ENCODE measurements around the gene BCAS4. TPM values are rescaled to one million over a fixed set of nuclear protein-coding genes. Genes with fewer than 3 reads are reported as not detected.
"Not testable (repeated sequence)": the region's sequence is repeated elsewhere in the genome, so short reads cannot be mapped to it uniquely, and the experiment has no call there.

The BCAS4 gene
- total RNA-seq, 1 donor from 2014 or later, result 11.4 TPM

GRCh38 chr20:50870561-50871161 is 75.8 kb downstream of the BCAS4 start:
- no peak for FAIRE-seq
- no peak for DNase-seq (ENCODE audit: low spot score in 2 of 2)

- DNase-seq (ENCODE audit: low spot score in 2 of 2), result no peak
- no peak for FAIRE-seq
Observed at GRCh38 chr20:50872560-50873425, 77.9 kb downstream of the BCAS4 start.

- FAIRE-seq (no peak), DNase-seq (ENCODE audit: low spot score in 2 of 2) (no peak)
Observed at GRCh38 chr20:50873585-50873984, 78.7 kb downstream of the BCAS4 start.

GRCh38 chr20:50874111-50874757 is 79.4 kb downstream of the BCAS4 start:
- no peak for DNase-seq (ENCODE audit: low spot score in 2 of 2)
- no peak for FAIRE-seq

- DNase-seq (ENCODE audit: low spot score in 2 of 2) (no peak), FAIRE-seq (no peak)
Observed at GRCh38 chr20:50874758-50875665, 80.2 kb downstream of the BCAS4 start.

GRCh38 chr20:50876063-50876685 is 81.3 kb downstream of the BCAS4 start:
- FAIRE-seq (no peak), DNase-seq (ENCODE audit: low spot score in 2 of 2) (no peak)

- FAIRE-seq (no peak), DNase-seq (ENCODE audit: low spot score in 2 of 2) (no peak)
Observed at GRCh38 chr20:50876816-50877215, 82.0 kb downstream of the BCAS4 start.

- DNase-seq (ENCODE audit: low spot score in 2 of 2) (no peak), FAIRE-seq (no peak)
Observed at GRCh38 chr20:50877232-50877743, 82.4 kb downstream of the BCAS4 start.

- no peak for FAIRE-seq
- no peak for DNase-seq (ENCODE audit: low spot score in 2 of 2)
Observed at GRCh38 chr20:50879649-50880550, 85.0 kb downstream of the BCAS4 start.

- FAIRE-seq, result not testable (repeated sequence)
Observed at GRCh38 chr20:50881759-50882424, 87.0 kb downstream of the BCAS4 start.

GRCh38 chr20:50883856-50884255 is 89.0 kb downstream of the BCAS4 start:
- FAIRE-seq (no peak), DNase-seq (ENCODE audit: low spot score in 2 of 2) (no peak)

More at GRCh38 chr20:50881759-50882424, 87.0 kb downstream of the BCAS4 start:
- DNase-seq (ENCODE audit: low spot score in 2 of 2), result not testable (repeated sequence)

- FAIRE-seq (no peak), DNase-seq (ENCODE audit: low spot score in 2 of 2) (no peak)
Observed at GRCh38 chr20:50885068-50885467, 90.2 kb downstream of the BCAS4 start.

GRCh38 chr20:50885781-50886180 is 90.9 kb downstream of the BCAS4 start:
- no peak for FAIRE-seq
- no peak for DNase-seq (ENCODE audit: low spot score in 2 of 2)

- DNase-seq (ENCODE audit: low spot score in 2 of 2) (no peak), FAIRE-seq (no peak)
Observed at GRCh38 chr20:50886184-50886790, 91.4 kb downstream of the BCAS4 start.

GRCh38 chr20:50887576-50887975 is 92.7 kb downstream of the BCAS4 start:
- no peak for DNase-seq (ENCODE audit: low spot score in 2 of 2)
- no peak for FAIRE-seq

GRCh38 chr20:50891138-50891537 is 96.3 kb downstream of the BCAS4 start:
- DNase-seq (ENCODE audit: low spot score in 2 of 2) (no peak), FAIRE-seq (no peak)

GRCh38 chr20:50892394-50892793 is 97.5 kb downstream of the BCAS4 start:
- DNase-seq (ENCODE audit: low spot score in 2 of 2) (no peak), FAIRE-seq (no peak)

GRCh38 chr20:50893620-50894019 is 98.8 kb downstream of the BCAS4 start:
- FAIRE-seq (no peak), DNase-seq (ENCODE audit: low spot score in 2 of 2) (no peak)
